Hepatic stellate cell (primary cell): ENCODE results near the gene B3GALT2.

Source experiments
- DNase-seq: peaks from one replicate; pipeline ENCODE4 v3.0.0; 2011; ENCODE audit warnings: low spot score

Gene B3GALT2

GRCh38 chr1:193183019-193183627 lies 3.3 kb downstream of the B3GALT2 start:
- peak; percentile 5 for DNase-seq

GRCh38 chr1:193181985-193182384 lies 4.4 kb downstream of the B3GALT2 start:
- no peak for DNase-seq

- no peak for DNase-seq
These were observed 4.9 kb downstream of the B3GALT2 start for GRCh38 chr1:193181536-193181935.

- DNase-seq, result no peak
These were observed 7.3 kb downstream of the B3GALT2 start for GRCh38 chr1:193179094-193179493.

- no peak for DNase-seq
These were observed 9.6 kb downstream of the B3GALT2 start for GRCh38 chr1:193176788-193177187.

GRCh38 chr1:193176113-193176512 lies 10.3 kb downstream of the B3GALT2 start:
- no peak for DNase-seq

GRCh38 chr1:193157360-193157759 lies 29.1 kb downstream of the B3GALT2 start:
- no peak for DNase-seq

- no peak for DNase-seq
These were observed 29.6 kb downstream of the B3GALT2 start for GRCh38 chr1:193156822-193157142.

- DNase-seq, result no peak
These were observed 30.1 kb downstream of the B3GALT2 start for GRCh38 chr1:193156117-193156821.

GRCh38 chr1:193144999-193145398 lies 41.4 kb downstream of the B3GALT2 start:
- no peak for DNase-seq

GRCh38 chr1:193144361-193144938 lies 42.0 kb downstream of the B3GALT2 start:
- DNase-seq, result no peak

- DNase-seq, result no peak
These were observed 43.1 kb downstream of the B3GALT2 start for GRCh38 chr1:193143285-193143684.

GRCh38 chr1:193142409-193142808 lies 44.0 kb downstream of the B3GALT2 start:
- DNase-seq, result no peak

GRCh38 chr1:193141804-193142203 lies 44.6 kb downstream of the B3GALT2 start:
- DNase-seq, result no peak

GRCh38 chr1:193140254-193140653 lies 46.2 kb downstream of the B3GALT2 start:
- DNase-seq, result no peak

GRCh38 chr1:193131266-193131860 lies 55.0 kb downstream of the B3GALT2 start:
- no peak for DNase-seq
